GM23338 (cell line): Measurements from ENCODE around the gene SMYD5. TPM values are rescaled to one million over a fixed set of nuclear protein-coding genes. Genes with fewer than 3 reads are reported as not detected.

Experiments
- ATAC-seq: fragments of 200-7000 bp; cut with Tn5 transposase; 3 replicates; pipeline ENCODE4 v1.9.1; 2020
- DNase-seq: peaks from one replicate; pipeline ENCODE4 v3.0.0-alpha.2; 2015; ENCODE audit warnings: low spot score
- H2AFZ ChIP-seq: fragments of 200-600 bp; sonication (generic); 2 replicates; pipeline ENCODE4 v1.8.0; 2016; ENCODE audit warnings: antibody characterized with exemption, mild to moderate bottlenecking, moderate library complexity
- H3F3A ChIP-seq: fragments of 200-600 bp; sonication (generic); replicated peaks from 2 replicates; pipeline ENCODE4 v1.8.0; 2017; ENCODE audit warnings: antibody characterized with exemption, mixed run types, low read depth
- H3K27ac ChIP-seq: fragments of 200-600 bp; sonication (generic); 2 replicates; pipeline ENCODE4 v1.6.1; 2016; ENCODE audit warnings: low read depth
- H3K27me3 ChIP-seq: fragments of 200-600 bp; sonication (generic); 2 replicates; pipeline ENCODE4 v1.8.0; 2016; ENCODE audit warnings: mild to moderate bottlenecking, mixed run types, moderate library complexity; ENCODE audit not compliant: insufficient read depth
- H3K36me3 ChIP-seq: fragments of 200-600 bp; sonication (generic); 2 replicates; pipeline ENCODE4 v1.8.0; 2016; ENCODE audit warnings: mild to moderate bottlenecking; ENCODE audit not compliant: insufficient read depth
- H3K4me1 ChIP-seq: fragments of 200-600 bp; sonication (generic); 2 replicates; pipeline ENCODE4 v1.8.0; 2016; ENCODE audit warnings: mild to moderate bottlenecking, moderate library complexity; ENCODE audit not compliant: insufficient read depth
- H3K4me2 ChIP-seq: fragments of 200-600 bp; sonication (generic); 2 replicates; pipeline ENCODE4 v1.7.1; 2017; ENCODE audit warnings: mixed run types
- H3K4me3 ChIP-seq: fragments of 200-600 bp; sonication (generic); 2 replicates; pipeline ENCODE4 v1.6.1; 2016; ENCODE audit warnings: mixed run types
- H3K79me2 ChIP-seq: fragments of 200-600 bp; sonication (generic); replicated peaks from 2 replicates; pipeline ENCODE4 v1.8.0; 2017; ENCODE audit warnings: mild to moderate bottlenecking; ENCODE audit not compliant: insufficient read depth
- H3K9me2 ChIP-seq: fragments of 200-600 bp; sonication (generic); 2 replicates; pipeline ENCODE4 v1.8.0; 2017; ENCODE audit not compliant: insufficient read depth
- H4K20me1 ChIP-seq: fragments of 200-600 bp; sonication (generic); replicated peaks from 2 replicates; pipeline ENCODE4 v1.8.0; 2017; ENCODE audit warnings: mild to moderate bottlenecking; ENCODE audit not compliant: insufficient read depth
- H3K27ac Mint-ChIP-seq: 2 replicates; pipeline ENCODE4 v1.8.0; 2020; ENCODE audit warnings: inconsistent platforms, mild to moderate bottlenecking, moderate library complexity, mixed read lengths
- H3K27me3 Mint-ChIP-seq: 3 replicates; pipeline ENCODE4 v1.8.0; 2022; ENCODE audit warnings: low read depth, mild to moderate bottlenecking, moderate library complexity, mixed read lengths, inconsistent platforms; ENCODE audit not compliant: insufficient read depth, poor library complexity
- H3K36me3 Mint-ChIP-seq: 3 replicates; pipeline ENCODE4 v1.8.0; 2021; ENCODE audit warnings: low read depth, mild to moderate bottlenecking, inconsistent platforms, moderate library complexity, mixed read lengths
- H3K4me1 Mint-ChIP-seq: 3 replicates; pipeline ENCODE4 v1.8.0; 2020; ENCODE audit warnings: mild to moderate bottlenecking, inconsistent platforms, mixed read lengths
- H3K4me3 Mint-ChIP-seq: 3 replicates; pipeline ENCODE4 v1.8.0; 2021; ENCODE audit warnings: moderate library complexity, mild to moderate bottlenecking, inconsistent platforms, mixed read lengths
- H3K9me3 Mint-ChIP-seq: 3 replicates; pipeline ENCODE4 v1.8.0; 2020; ENCODE audit warnings: moderate library complexity, mild to moderate bottlenecking, inconsistent platforms, mixed read lengths
- CREB1 ChIP-seq: fragments of 250-450 bp; sonication (Bioruptor Pico); IDR thresholded peaks from 2 replicates; pipeline ENCODE4 v1.5.0; 2020; ENCODE audit warnings: low read depth, mild to moderate bottlenecking, moderate library complexity
- CTCF ChIP-seq, 2 experiments: fragments of 200-600 bp in 1 of 2; sonication (generic) in 1 of 2; conservative IDR thresholded peaks; 2 replicates each; pipeline versions ENCODE4 v1.5.1 to v1.6.1; 2016 to 2017; ENCODE audit warnings: antibody characterized with exemption in 2 of 2, low read depth in 2 of 2, mild to moderate bottlenecking in 2 of 2, moderate library complexity in 1 of 2
- ETS1 ChIP-seq: IDR thresholded peaks from 2 replicates; pipeline ENCODE4 v1.6.1; 2016; ENCODE audit warnings: antibody characterized with exemption
- EZH2 ChIP-seq: fragments of 200-600 bp; sonication (generic); IDR thresholded peaks from one replicate; pipeline ENCODE4 v1.8.0; 2017; ENCODE audit warnings: antibody characterized with exemption, mild to moderate bottlenecking, low read depth; ENCODE audit not compliant: unreplicated experiment
- EZH2phosphoT487 ChIP-seq: fragments of 200-600 bp; sonication (generic); IDR thresholded peaks from one replicate; pipeline ENCODE4 v1.8.1; 2018; ENCODE audit warnings: antibody characterized with exemption; ENCODE audit not compliant: unreplicated experiment
- JUNB ChIP-seq: IDR thresholded peaks from one replicate; pipeline ENCODE4 v1.6.1; 2016; ENCODE audit warnings: antibody characterized with exemption; ENCODE audit not compliant: unreplicated experiment
- NANOG ChIP-seq: IDR thresholded peaks from 2 replicates; pipeline ENCODE4 v1.6.1; 2016; ENCODE audit warnings: antibody characterized with exemption, borderline replicate concordance
- POLR2AphosphoS5 ChIP-seq: IDR thresholded peaks from 2 replicates; pipeline ENCODE4 v1.6.1; 2016; ENCODE audit warnings: antibody characterized with exemption, low read depth
- REST ChIP-seq: IDR thresholded peaks from one replicate; pipeline ENCODE4 v1.6.1; 2018; ENCODE audit warnings: antibody characterized with exemption; ENCODE audit not compliant: unreplicated experiment
- STAT1 ChIP-seq: IDR thresholded peaks from one replicate; pipeline ENCODE4 v1.6.1; 2016; ENCODE audit warnings: antibody characterized with exemption; ENCODE audit not compliant: unreplicated experiment
- ZNF114 ChIP-seq: fragments of 250-450 bp; sonication (Bioruptor Pico); IDR thresholded peaks from 2 replicates; pipeline ENCODE4 v1.5.0; 2020; ENCODE audit warnings: mild to moderate bottlenecking, moderate library complexity
- ZNF331 ChIP-seq: fragments of 250-450 bp; sonication (Bioruptor Pico); IDR thresholded peaks from 2 replicates; pipeline ENCODE4 v1.5.0; 2020; ENCODE audit warnings: low read depth, mild to moderate bottlenecking, moderate library complexity
- ZNF462 ChIP-seq: fragments of 250-450 bp; sonication (Bioruptor Pico); IDR thresholded peaks from 2 replicates; pipeline ENCODE4 v1.5.0; 2020; ENCODE audit warnings: mild to moderate bottlenecking, moderate library complexity
- polyA plus RNA-seq: library from polyadenylated mRNA; unstranded; fragments of >200 nt; fragmentation: Nextera tagmentation; extraction: Ambion mirVana; gene quantifications from 2 replicates; pipeline ENCODE4 v1.2.1, GENCODE V29; 2016
- total RNA-seq: library from RNA; depleted of rRNA; stranded (reverse); fragments of >200 nt; shearing (Covaris generic); gene quantifications from 2 replicates; pipeline ENCODE4 v1.2.3, GENCODE V29; 2014

Gene SMYD5
- total and polyA plus RNA-seq, 2 experiments from 2014 or later = 20.5 to 45.8 TPM

GRCh38 chr2:73253400-73253799 lies 39.4 kb downstream of the SMYD5 start:
- H3K4me1 Mint-ChIP-seq = peaks cover 18% of the 10 kb centered on the region; the same call in 2 of the 3 replicates
- ATAC-seq = no peak

More at GRCh38 chr2:73253400-73253799, 39.4 kb downstream of the SMYD5 start:
- peaks cover 40% of the 10 kb centered on the region for H4K20me1 ChIP-seq
- peaks cover 11% of the 10 kb centered on the region; the same call in 1 of the 2 replicates for H3F3A ChIP-seq
- H3K27me3 Mint-ChIP-seq = peaks cover 8% of the 10 kb centered on the region
- H3K9me3 Mint-ChIP-seq = no peaks in the 10 kb centered on the region
- H3K27ac ChIP-seq = no peak overlapping the region
- no peak overlapping the region for H3K27ac Mint-ChIP-seq
- no peak overlapping the region for H3K4me3 Mint-ChIP-seq
- TF ChIP-seq ZNF462 (CRISPR knock-in tag) = no peak
- TF ChIP-seq JUNB = no peak
- TF ChIP-seq ZNF331 = no peak
- no peak for TF ChIP-seq STAT1
- no peak for TF ChIP-seq CREB1 (CRISPR knock-in tag)
- TF ChIP-seq REST = no peak
- TF ChIP-seq CTCF (conservative IDR thresholded peaks at IDR 0.05; ENCODE audit: low read depth in 2 of 2) = no peak
- no peak for TF ChIP-seq ETS1
- no peak for TF ChIP-seq ZNF114 (CRISPR knock-in tag)
- TF ChIP-seq NANOG = no peak
- TF ChIP-seq POLR2AphosphoS5 = no peak
- no peak for TF ChIP-seq EZH2phosphoT487
- TF ChIP-seq EZH2 = no peak
- peaks cover 18% of the 10 kb centered on the region for H3K36me3 ChIP-seq
- no peak overlapping the region for H3K4me2 ChIP-seq
- no peak overlapping the region for H3K4me3 ChIP-seq
- no peaks in the 10 kb centered on the region for H3K9me2 ChIP-seq
- no peak overlapping the region for H2AFZ ChIP-seq
- no peaks in the 10 kb centered on the region for H3K27me3 ChIP-seq
- no peaks in the 10 kb centered on the region for H3K79me2 ChIP-seq
- no peak for DNase-seq
- peaks cover 55% of the 10 kb centered on the region for H3K36me3 Mint-ChIP-seq
- H3K4me1 ChIP-seq = peaks cover 5% of the 10 kb centered on the region; the same call in 1 of the 2 replicates
